ENCODE data around the gene MINK1.

- TF ChIP-seq ZFP36 (IDR thresholded peaks at IDR 0.05; ENCODE audit: borderline replicate concordance, partially characterized antibody), result no peak
- TF ChIP-seq FOSB (CRISPR knock-in tag; IDR thresholded peaks at IDR 0.05), result no peak
- TF ChIP-seq MAFK (IDR thresholded peaks at IDR 0.05; ENCODE audit: partially characterized antibody), result no peak
- no peak for TF ChIP-seq NR3C1 (IDR thresholded peaks at IDR 0.05)
- TF ChIP-seq POLR2A (IDR thresholded peaks at IDR 0.05; ENCODE audit: low read length), result no peak
- no peak for TF ChIP-seq CTCF (IDR thresholded peaks at IDR 0.05)
Measured at GRCh38 chr17:4858882-4859260, 25.7 kb downstream of the MINK1 start.

Measured in A549 (cell line).